MM.1S (cell line): Measurements from ENCODE around the gene F3.
"Not testable (repeated sequence)": the region's sequence is repeated elsewhere in the genome, so short reads cannot be mapped to it uniquely, and the experiment has no call there.

ENCODE experiments used
- DNase-seq: peaks from one replicate; pipeline ENCODE4 v3.0.0-alpha.2; 2015
- H2AFZ ChIP-seq: fragments of 300-600 bp; sonication (generic); 2 replicates; pipeline ENCODE4 v1.6.0; 2016; ENCODE audit warnings: antibody characterized with exemption, low read length
- H3F3A ChIP-seq: fragments of 300-600 bp; sonication (generic); 2 replicates; pipeline ENCODE4 v1.6.1; 2016; ENCODE audit warnings: mild to moderate bottlenecking, antibody characterized with exemption, low read length, moderate library complexity, mixed read lengths; ENCODE audit not compliant: insufficient read depth
- H3K27ac ChIP-seq: fragments of 300-600 bp; sonication (generic); 2 replicates; pipeline ENCODE4 v1.5.1; 2016; ENCODE audit warnings: mild to moderate bottlenecking, low read length
- H3K27me3 ChIP-seq: fragments of 300-600 bp; sonication (generic); replicated peaks from 2 replicates; pipeline ENCODE4 v1.6.0; 2016; ENCODE audit warnings: low read length; ENCODE audit not compliant: insufficient read depth
- H3K36me3 ChIP-seq: fragments of 300-600 bp; sonication (generic); replicated peaks from 2 replicates; pipeline ENCODE4 v1.6.1; 2016; ENCODE audit warnings: mild to moderate bottlenecking, low read length, mixed read lengths; ENCODE audit not compliant: insufficient read depth
- H3K4me1 ChIP-seq: fragments of 300-600 bp; sonication (generic); 2 replicates; pipeline ENCODE4 v1.6.1; 2016; ENCODE audit warnings: low read length, mixed read lengths
- H3K4me2 ChIP-seq: fragments of 300-600 bp; sonication (generic); 2 replicates; pipeline ENCODE4 v1.6.0; 2016; ENCODE audit warnings: low read depth, low read length
- H3K4me3 ChIP-seq: fragments of 300-600 bp; sonication (generic); 2 replicates; pipeline ENCODE4 v1.5.1; 2016; ENCODE audit warnings: low read length, mixed read lengths
- H3K79me2 ChIP-seq: fragments of 300-600 bp; sonication (generic); 2 replicates; pipeline ENCODE4 v1.6.1; 2016; ENCODE audit warnings: mixed run types, low read length, mixed read lengths
- H3K9ac ChIP-seq: fragments of 300-600 bp; sonication (generic); 2 replicates; pipeline ENCODE4 v1.6.1; 2016; ENCODE audit warnings: low read length, mixed read lengths
- H3K9me2 ChIP-seq: fragments of 300-600 bp; sonication (generic); replicated peaks from 2 replicates; pipeline ENCODE4 v1.6.1; 2016; ENCODE audit warnings: mild to moderate bottlenecking, low read length, mixed read lengths; ENCODE audit not compliant: insufficient read depth
- H3K9me3 ChIP-seq: fragments of 300-600 bp; sonication (generic); replicated peaks from 2 replicates; pipeline ENCODE4 v1.6.1; 2016; ENCODE audit warnings: mild to moderate bottlenecking, low read length, mixed read lengths; ENCODE audit not compliant: insufficient read depth
- H4K20me1 ChIP-seq: fragments of 300-600 bp; sonication (generic); 2 replicates; pipeline ENCODE4 v1.6.1; 2016; ENCODE audit warnings: mild to moderate bottlenecking, low read length, moderate library complexity, mixed read lengths; ENCODE audit not compliant: insufficient read depth
- EZH2 ChIP-seq: fragments of 300-600 bp; sonication (generic); optimal IDR thresholded peaks from 2 replicates; pipeline ENCODE3; 2017; ENCODE audit warnings: low read depth, mild to moderate bottlenecking, antibody characterized with exemption, low read length, mixed read lengths
- EZH2phosphoT487 ChIP-seq: fragments of 300-600 bp; sonication (generic); IDR thresholded peaks from 2 replicates; pipeline ENCODE4 v1.6.1; 2018; ENCODE audit warnings: antibody characterized with exemption, low read length

The F3 gene

GRCh38 chr1:94578856-94579255 is 37.3 kb upstream of the F3 start:
- H3K27ac ChIP-seq, result no peak overlapping the region
- H3K4me3 ChIP-seq, result no peak overlapping the region
- no peak overlapping the region for H3K4me2 ChIP-seq
- H3K79me2 ChIP-seq, result no peaks in the 10 kb centered on the region
- H3F3A ChIP-seq, result no peaks in the 10 kb centered on the region
- H3K36me3 ChIP-seq, result no peaks in the 10 kb centered on the region
- H3K4me1 ChIP-seq, result no peaks in the 10 kb centered on the region
- H3K9me3 ChIP-seq, result no peaks in the 10 kb centered on the region
- TF ChIP-seq EZH2phosphoT487, result no peak
- no peak for TF ChIP-seq EZH2
- no peaks in the 10 kb centered on the region for H4K20me1 ChIP-seq
- H3K9ac ChIP-seq, result no peak overlapping the region
- no peak overlapping the region for H2AFZ ChIP-seq
- DNase-seq, result no peak
- H3K9me2 ChIP-seq, result no peaks in the 10 kb centered on the region
- H3K27me3 ChIP-seq, result no peaks in the 10 kb centered on the region

DNA sequence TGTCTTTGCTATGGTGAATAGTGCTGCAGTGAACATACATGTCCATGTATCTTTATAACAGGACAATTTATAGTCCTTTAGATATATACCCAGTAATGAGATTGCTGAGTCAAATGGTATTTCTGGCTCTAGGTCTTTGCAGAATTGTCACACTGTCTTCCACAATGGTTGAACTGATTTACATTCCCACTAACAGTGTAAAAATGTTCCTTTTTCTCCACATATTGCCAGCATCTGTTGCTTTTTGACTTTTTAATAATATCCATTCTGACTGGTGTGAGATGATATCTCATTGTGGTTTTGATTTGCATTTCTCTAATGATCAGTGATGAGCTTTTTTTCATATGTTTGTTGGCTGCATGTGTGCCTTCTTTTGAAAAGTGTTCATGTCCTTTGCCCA is 32.4 kb upstream of the F3 start:
- DNase-seq, H2AFZ ChIP-seq, H3K4me1 ChIP-seq, H3K9me3 ChIP-seq, H3K4me2 ChIP-seq, H4K20me1 ChIP-seq, H3K79me2 ChIP-seq, H3K9ac ChIP-seq, H3K9me2 ChIP-seq, H3K36me3 ChIP-seq, H3K27ac ChIP-seq, H3K27me3 ChIP-seq, H3K4me3 ChIP-seq, H3F3A ChIP-seq: not testable (repeated sequence)

GRCh38 chr1:94572780-94573179 is 31.2 kb upstream of the F3 start:
- H3K9me2 ChIP-seq, result no peaks in the 10 kb centered on the region
- H3K9me3 ChIP-seq, result no peaks in the 10 kb centered on the region
- H3F3A ChIP-seq, result no peaks in the 10 kb centered on the region
- no peaks in the 10 kb centered on the region for H3K27me3 ChIP-seq
- H3K4me1 ChIP-seq, result no peaks in the 10 kb centered on the region
- no peak overlapping the region for H3K27ac ChIP-seq
- no peak for DNase-seq
- H3K9ac ChIP-seq, result no peak overlapping the region
- no peaks in the 10 kb centered on the region for H4K20me1 ChIP-seq
- no peak overlapping the region for H2AFZ ChIP-seq
- H3K36me3 ChIP-seq, result no peaks in the 10 kb centered on the region
- H3K4me2 ChIP-seq, result no peak overlapping the region
- no peak overlapping the region for H3K4me3 ChIP-seq
- no peak for TF ChIP-seq EZH2
- H3K79me2 ChIP-seq, result no peaks in the 10 kb centered on the region

DNA sequence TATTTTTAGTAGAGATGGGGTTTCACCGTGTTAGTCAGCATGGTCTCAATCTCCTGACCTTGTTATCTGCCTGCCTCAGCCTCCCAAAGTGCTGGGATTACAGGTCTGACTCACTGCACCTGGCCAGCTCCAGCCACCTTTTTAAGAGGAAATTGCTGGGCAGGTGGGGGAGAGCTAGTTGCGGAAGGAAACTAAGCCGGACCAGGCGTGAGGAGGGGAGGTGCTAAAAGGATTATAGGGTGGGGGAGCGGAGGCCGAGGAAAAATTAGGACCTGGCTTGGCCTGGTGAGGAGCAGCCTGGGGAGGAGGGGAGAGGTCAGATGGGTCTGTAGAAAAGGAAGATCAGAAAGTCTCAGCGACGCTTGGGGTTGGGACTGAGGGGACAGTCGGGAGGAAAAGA is 29.4 kb upstream of the F3 start:
- H3K9me2 ChIP-seq, DNase-seq: not testable (repeated sequence)

GRCh38 chr1:94568806-94569205 is 27.2 kb upstream of the F3 start:
- H3K9me2 ChIP-seq, H3K27me3 ChIP-seq, DNase-seq, H3K4me2 ChIP-seq, H3K9me3 ChIP-seq, H3K9ac ChIP-seq, H3F3A ChIP-seq, H2AFZ ChIP-seq, H3K79me2 ChIP-seq, H4K20me1 ChIP-seq, H3K27ac ChIP-seq, H3K36me3 ChIP-seq, H3K4me1 ChIP-seq, H3K4me3 ChIP-seq: not testable (repeated sequence)

More for the DNA sequence above, 29.4 kb upstream of the F3 start:
- not testable (repeated sequence) for H3K4me2 ChIP-seq, H3K4me3 ChIP-seq, H3K9ac ChIP-seq, H3K9me3 ChIP-seq, H3F3A ChIP-seq, H3K36me3 ChIP-seq, H3K27me3 ChIP-seq, H3K4me1 ChIP-seq, H3K27ac ChIP-seq, H4K20me1 ChIP-seq, H3K79me2 ChIP-seq, H2AFZ ChIP-seq

DNA sequence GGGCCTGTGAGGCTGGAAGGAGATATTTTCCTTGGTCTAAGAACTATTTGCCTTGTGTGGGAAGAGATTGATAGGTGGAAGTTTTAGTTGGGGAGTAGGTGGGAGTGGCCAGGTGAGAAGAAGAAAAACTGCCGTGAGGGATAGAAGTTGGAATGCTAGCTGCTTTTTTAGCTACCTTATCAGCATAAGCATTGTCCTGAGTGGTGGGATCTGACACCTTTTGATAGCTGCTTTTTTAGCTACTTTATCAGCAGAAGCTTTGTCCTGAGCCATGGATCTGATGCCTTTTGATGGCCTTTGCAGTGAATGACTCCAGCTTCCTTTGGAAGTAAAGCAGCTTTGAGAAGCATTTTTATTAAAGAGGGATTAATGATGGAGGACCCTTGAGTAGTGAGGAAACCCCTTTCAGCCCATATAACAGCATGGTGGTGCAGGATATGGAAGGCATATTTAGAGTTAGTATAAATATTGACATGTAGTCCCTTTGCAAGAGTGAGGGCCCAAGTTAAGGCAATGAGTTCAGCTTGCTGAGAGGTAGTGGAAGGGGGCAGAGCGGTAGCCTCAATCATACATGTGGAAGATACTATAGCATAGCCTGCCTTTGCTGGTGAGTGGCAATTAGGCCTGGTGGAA is 26.5 kb upstream of the F3 start:
- not testable (repeated sequence) for H3K9me3 ChIP-seq, H3K4me2 ChIP-seq, H3K79me2 ChIP-seq, H3K4me1 ChIP-seq, H2AFZ ChIP-seq, H3K9ac ChIP-seq, DNase-seq, H4K20me1 ChIP-seq, H3K27ac ChIP-seq, H3K4me3 ChIP-seq, H3K9me2 ChIP-seq, H3K36me3 ChIP-seq, H3K27me3 ChIP-seq, H3F3A ChIP-seq

DNA sequence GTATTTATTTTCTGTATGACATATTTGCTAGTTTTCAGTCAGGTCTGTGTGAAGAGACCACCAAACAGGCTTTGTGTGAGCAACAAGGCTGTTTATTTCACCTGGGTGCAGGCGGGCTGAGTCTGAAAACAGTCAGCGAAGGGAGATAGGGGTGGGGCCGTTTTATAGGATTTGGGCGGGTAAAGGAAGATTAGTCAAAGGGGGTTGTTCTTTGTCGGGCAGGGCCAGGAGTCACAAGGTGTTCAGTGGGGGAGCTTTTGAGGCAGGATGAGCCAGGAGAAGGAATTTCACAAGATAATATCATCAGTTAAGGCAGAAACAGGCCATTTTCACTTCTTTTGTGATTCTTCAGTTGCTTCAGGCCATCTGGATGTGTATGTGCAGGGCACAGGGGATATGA is 24.9 kb upstream of the F3 start:
- H3K9me2 ChIP-seq, H3K4me1 ChIP-seq, H4K20me1 ChIP-seq, H2AFZ ChIP-seq, H3K9ac ChIP-seq, H3K9me3 ChIP-seq, H3K4me2 ChIP-seq, H3K27me3 ChIP-seq, H3K4me3 ChIP-seq, H3K79me2 ChIP-seq, DNase-seq, H3K27ac ChIP-seq, H3K36me3 ChIP-seq, H3F3A ChIP-seq: not testable (repeated sequence)
